Right atrium auricular region (tissue), 2 donors: Measurements from ENCODE around the gene UCP2. TPM values are rescaled to one million over a fixed set of nuclear protein-coding genes. Genes with fewer than 3 reads are reported as not detected.

Experiments
- DNase-seq: peaks from one replicate; pipeline ENCODE4 v3.0.0-alpha.2; 2019; ENCODE audit warnings: low spot score
- H3K27ac ChIP-seq, 2 donors: fragments of 200-600 bp; sonication (generic); 1 replicate in 1 of 2; 2 replicates in 1 of 2; pipeline ENCODE4 v1.5.1; 2016 to 2019
- H3K27me3 ChIP-seq, 2 donors: fragments of 200-600 bp; sonication (generic); one replicate each; pipeline versions ENCODE4 v1.5.1 to v1.6.0; 2017 to 2019
- H3K36me3 ChIP-seq: fragments of 200-600 bp; sonication (generic); one replicate; pipeline ENCODE4 v1.5.1; 2016
- H3K4me1 ChIP-seq, 2 donors: fragments of 200-600 bp; sonication (generic); one replicate each; pipeline versions ENCODE4 v1.5.1 to v1.6.0; 2017 to 2019
- H3K4me3 ChIP-seq, 2 donors: fragments of 200-600 bp; sonication (generic); 1 replicate in 1 of 2; 2 replicates in 1 of 2; pipeline ENCODE4 v1.5.1; 2017 to 2019; ENCODE audit warnings: mild to moderate bottlenecking in 1 of 2, moderate library complexity in 1 of 2
- H3K9me3 ChIP-seq, 2 donors: fragments of 200-600 bp; sonication (generic); one replicate each; pipeline ENCODE4 v1.5.1; 2019
- total RNA-seq, 2 donors: library from RNA; depleted of rRNA; stranded (reverse); fragments of >200 nt; gene quantifications; one replicate each; pipeline ENCODE4 v1.1.0, GENCODE V29; 2016
- TF ChIP-seq, protein P1 (sequence below), 2 donors: fragments of 200-600 bp; sonication (generic); IDR thresholded peaks; one replicate each; pipeline ENCODE4 v1.5.1; 2019; ENCODE audit warnings: antibody characterized with exemption in 2 of 2

The UCP2 gene
- total RNA-seq, 2 donors from 2014 or later, result 8.2 to 13.2 TPM

DNA sequence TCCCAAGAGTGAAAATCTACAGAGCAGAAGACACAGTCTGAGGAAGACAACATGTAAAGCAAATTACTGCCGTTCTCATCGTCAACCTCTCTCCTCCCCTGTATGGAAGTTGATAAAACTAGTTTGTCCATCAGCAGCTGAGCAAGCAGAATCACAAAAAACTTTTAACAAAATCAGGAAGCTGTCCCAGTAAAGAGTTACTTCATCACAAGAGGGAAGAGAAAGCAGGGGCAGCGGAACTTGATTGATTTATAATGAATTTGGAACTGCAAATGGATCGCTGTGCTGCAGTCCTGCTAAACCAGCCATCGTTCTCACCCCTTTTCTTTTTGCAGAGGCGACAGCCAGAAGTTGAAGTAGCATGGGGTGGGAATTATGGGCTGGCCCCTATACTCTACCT lies 39.9 kb upstream of the UCP2 start:
- H3K27ac ChIP-seq, result no peak overlapping the region
- TF ChIP-seq, protein P1, sequence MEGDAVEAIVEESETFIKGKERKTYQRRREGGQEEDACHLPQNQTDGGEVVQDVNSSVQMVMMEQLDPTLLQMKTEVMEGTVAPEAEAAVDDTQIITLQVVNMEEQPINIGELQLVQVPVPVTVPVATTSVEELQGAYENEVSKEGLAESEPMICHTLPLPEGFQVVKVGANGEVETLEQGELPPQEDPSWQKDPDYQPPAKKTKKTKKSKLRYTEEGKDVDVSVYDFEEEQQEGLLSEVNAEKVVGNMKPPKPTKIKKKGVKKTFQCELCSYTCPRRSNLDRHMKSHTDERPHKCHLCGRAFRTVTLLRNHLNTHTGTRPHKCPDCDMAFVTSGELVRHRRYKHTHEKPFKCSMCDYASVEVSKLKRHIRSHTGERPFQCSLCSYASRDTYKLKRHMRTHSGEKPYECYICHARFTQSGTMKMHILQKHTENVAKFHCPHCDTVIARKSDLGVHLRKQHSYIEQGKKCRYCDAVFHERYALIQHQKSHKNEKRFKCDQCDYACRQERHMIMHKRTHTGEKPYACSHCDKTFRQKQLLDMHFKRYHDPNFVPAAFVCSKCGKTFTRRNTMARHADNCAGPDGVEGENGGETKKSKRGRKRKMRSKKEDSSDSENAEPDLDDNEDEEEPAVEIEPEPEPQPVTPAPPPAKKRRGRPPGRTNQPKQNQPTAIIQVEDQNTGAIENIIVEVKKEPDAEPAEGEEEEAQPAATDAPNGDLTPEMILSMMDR (IDR thresholded peaks at IDR 0.05), result no peak
- H3K4me1 ChIP-seq, result peaks cover 0 to 29% of the 10 kb centered on the region in 2 donors

DNA sequence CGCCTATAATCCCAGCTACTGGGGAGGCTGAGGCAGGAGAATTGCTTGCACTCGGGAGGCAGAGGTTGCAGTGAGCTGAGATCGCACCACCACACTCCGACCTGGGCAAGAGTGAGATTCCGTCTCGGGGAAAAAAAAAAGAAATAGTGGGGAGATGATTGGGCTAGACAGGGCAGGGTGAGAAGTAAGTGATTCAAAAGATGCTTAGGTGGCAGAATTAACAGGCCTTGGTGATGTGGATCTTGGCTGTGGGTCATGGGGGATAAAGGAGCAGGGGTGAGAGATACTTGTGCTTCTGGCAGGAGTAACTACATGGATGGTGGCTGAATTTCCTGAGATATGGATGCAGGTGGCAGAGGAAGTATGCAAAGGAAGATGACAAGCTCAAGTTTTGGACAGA lies 39.4 kb upstream of the UCP2 start:
- H3K4me1 ChIP-seq, result peaks cover 0 to 32% of the 10 kb centered on the region in 2 donors

More for the DNA sequence above, 39.9 kb upstream of the UCP2 start:
- no peak for DNase-seq
- peaks cover 5% of the 10 kb centered on the region for H3K36me3 ChIP-seq
- no peaks in the 10 kb centered on the region for H3K27me3 ChIP-seq
- H3K9me3 ChIP-seq, result no peaks in the 10 kb centered on the region
- H3K4me3 ChIP-seq, result no peak overlapping the region

DNA sequence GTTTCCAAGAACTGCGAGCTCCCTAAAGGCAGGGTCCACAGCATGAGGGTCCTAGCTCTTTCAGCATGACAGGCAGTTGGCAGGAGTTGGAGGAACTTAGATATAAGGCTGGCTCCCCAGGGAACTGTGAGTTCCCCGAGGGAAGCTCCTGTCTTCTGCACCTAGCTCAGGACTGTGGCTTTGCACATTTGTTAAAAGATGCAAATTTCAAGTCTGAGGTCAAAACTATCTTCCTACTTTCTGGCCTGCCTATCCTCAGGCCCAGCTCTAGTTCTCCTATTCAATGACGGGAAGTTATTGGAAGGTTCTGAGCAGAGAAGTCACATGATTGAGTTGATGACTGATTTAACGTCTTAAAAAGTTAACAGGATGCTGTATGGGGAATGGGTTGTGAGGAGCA lies 37.9 kb upstream of the UCP2 start:
- Histone ChIP-seq H3K9me3 (no peaks in the 10 kb centered on the region), H3K36me3 (peaks cover 6% of the 10 kb centered on the region), H3K27ac (peak overlapping the region; percentile 89 to 91), H3K27me3 (no peaks in the 10 kb centered on the region), H3K4me3 (no peak overlapping the region), H3K4me1 (peaks cover 0 to 32% of the 10 kb centered on the region in 2 donors)
- DNase-seq, result no peak
- TF ChIP-seq, protein P1 (IDR thresholded peaks at IDR 0.05), result no peak

More for the DNA sequence above, 39.4 kb upstream of the UCP2 start:
- Histone ChIP-seq H3K4me3 (no peak overlapping the region), H3K27me3 (no peaks in the 10 kb centered on the region), H3K36me3 (peaks cover 5% of the 10 kb centered on the region), H3K27ac (no peak overlapping the region), H3K9me3 (no peaks in the 10 kb centered on the region)
- DNase-seq, result no peak
- TF ChIP-seq, protein P1 (IDR thresholded peaks at IDR 0.05), result no peak

DNA sequence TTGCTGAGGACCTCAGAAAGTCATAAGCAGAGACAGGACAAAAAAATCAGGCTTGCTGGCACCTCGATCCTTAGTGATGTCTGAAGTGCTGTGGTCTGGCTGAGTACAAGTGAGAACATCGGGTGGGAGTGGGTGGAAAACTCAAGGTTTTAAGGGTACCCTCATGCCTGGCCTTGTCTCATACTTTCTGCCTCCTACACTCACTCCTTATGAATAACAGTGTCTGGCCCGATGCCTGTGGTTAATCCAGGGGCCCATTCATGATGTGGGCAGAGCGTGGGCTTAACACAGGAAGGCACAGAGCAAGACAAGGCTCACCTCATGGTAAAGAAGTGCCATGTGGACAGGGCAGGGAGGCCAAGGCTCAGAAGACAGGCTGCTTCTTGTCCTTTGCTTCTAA lies 37.2 kb upstream of the UCP2 start:
- H3K27ac ChIP-seq, result peak overlapping the region; percentile 89 to 91
- peaks cover 0 to 32% of the 10 kb centered on the region in 2 donors for H3K4me1 ChIP-seq
- peaks cover 6% of the 10 kb centered on the region for H3K36me3 ChIP-seq
- no peaks in the 10 kb centered on the region for H3K27me3 ChIP-seq
- no peak overlapping the region for H3K4me3 ChIP-seq
- H3K9me3 ChIP-seq, result no peaks in the 10 kb centered on the region
- DNase-seq, result no peak
- TF ChIP-seq, protein P1 (IDR thresholded peaks at IDR 0.05), result no peak

DNA sequence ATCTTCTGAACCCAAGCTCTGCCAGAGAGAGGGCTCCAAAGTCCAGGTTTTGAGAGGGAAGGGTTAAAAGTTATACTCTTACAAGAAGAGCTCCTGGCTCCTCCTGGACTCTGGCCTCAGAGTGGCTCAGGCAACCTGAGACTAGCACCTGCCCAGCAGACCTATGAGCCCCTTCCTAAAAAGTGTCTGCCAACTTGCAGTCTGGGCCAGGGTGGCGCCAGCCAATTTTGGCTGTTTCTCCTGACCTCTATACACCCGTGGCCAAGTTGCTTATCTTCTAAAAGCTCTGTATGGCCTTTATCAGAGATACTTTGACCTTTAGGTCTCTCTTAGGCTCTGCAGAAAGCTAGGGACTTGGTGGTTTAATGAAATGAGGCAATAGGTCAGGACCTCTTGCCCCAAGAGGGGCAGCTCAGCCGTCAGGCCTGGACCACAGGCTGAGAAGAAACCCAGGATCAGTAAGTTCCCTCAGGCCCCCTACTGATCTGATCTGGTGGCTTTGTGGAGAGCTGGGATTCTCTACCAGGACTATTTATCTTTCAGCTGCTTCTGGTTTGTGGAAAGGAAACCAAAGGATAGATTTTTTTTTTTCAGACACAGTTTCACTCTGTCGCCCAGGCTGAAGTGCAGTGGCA lies 36.6 kb upstream of the UCP2 start:
- peak overlapping the region; percentile 89 to 91 for H3K27ac ChIP-seq
- no peak overlapping the region for H3K4me3 ChIP-seq
- TF ChIP-seq, protein P1 (IDR thresholded peaks at IDR 0.05), result no peak
- DNase-seq, result no peak
- H3K36me3 ChIP-seq, result peaks cover 6% of the 10 kb centered on the region
- no peaks in the 10 kb centered on the region for H3K9me3 ChIP-seq
- no peaks in the 10 kb centered on the region for H3K27me3 ChIP-seq
- peaks cover 0 to 32% of the 10 kb centered on the region in 2 donors for H3K4me1 ChIP-seq
